HCT116 (cell line): Measurements from ENCODE around the gene LHX5. TPM values are rescaled to one million over a fixed set of nuclear protein-coding genes. Genes with fewer than 3 reads are reported as not detected.

ENCODE experiments used
- ATAC-seq: fragments of 200-7000 bp; cut with Tn5 transposase; 2 replicates; pipeline ENCODE4 v1.9.1; 2020; ENCODE audit warnings: mild to moderate bottlenecking, moderate library complexity
- BruUV-seq: library from RNA; stranded (reverse); fragments of 400-500 nt; replicated peaks from 2 replicates; lab custom pipeline; 2021; lab: Mats Ljungman, UMichigan
- CTCF ChIA-PET: fragments of 300-600 bp; sonication (Branson Sonifier 250); formaldehyde crosslinking; loops from one replicate; lab custom pipeline; 2021; ENCODE audit warnings: antibody characterized with exemption; lab: Charles Lee
- POLR2A ChIA-PET: fragments of 300-600, 350-600 bp; sonication (Branson Sonifier 250); formaldehyde crosslinking; loops from one replicate; lab custom pipeline; 2021; ENCODE audit warnings: antibody characterized with exemption; lab: Charles Lee
- RAD21 ChIA-PET, 2 experiments: fragments of 300-600 bp; sonication (Branson Sonifier 250); formaldehyde crosslinking; loops; one replicate each; lab custom pipeline; 2023; ENCODE audit warnings: low total read pairs in 2 of 2; ENCODE audit not compliant: uncharacterized antibody in 2 of 2, unreplicated experiment in 2 of 2, low non-redundant PET in 1 of 2; lab: Charles Lee
- DNase-seq: peaks from one replicate; pipeline ENCODE4 v3.0.0-alpha.2; 2010; ENCODE audit warnings: low read depth, low spot score
- H2AFZ ChIP-seq: fragments of 200-600 bp; shearing (Covaris generic), sonication (generic); 2 replicates; pipeline ENCODE4 v1.6.1; 2017; ENCODE audit warnings: low read depth, mixed run types, mixed read lengths, antibody characterized with exemption, low read length; ENCODE audit not compliant: poor library complexity, severe bottlenecking
- H3K27ac ChIP-seq: 2 replicates; pipeline ENCODE4 v1.5.1; 2012; ENCODE audit warnings: low read depth, low read length
- H3K27me3 ChIP-seq: fragments of 200-600 bp; sonication (generic); 2 replicates; pipeline ENCODE4 v1.6.1; 2016; ENCODE audit warnings: mixed run types, low read length, mixed read lengths; ENCODE audit not compliant: insufficient read depth
- H3K36me3 ChIP-seq, 2 experiments: fragments of 200-500 bp in 1 of 2; fragments of 200-600 bp in 1 of 2; sonication (Bioruptor generic) in 1 of 2; sonication (generic) in 1 of 2; 2 replicates each; pipeline versions ENCODE4 v1.5.1 to v1.6.1; 2014 to 2016; ENCODE audit warnings: low read length in 2 of 2, inconsistent platforms in 1 of 2, mixed read lengths in 1 of 2, mixed run types in 1 of 2; ENCODE audit not compliant: insufficient read depth in 2 of 2, control insufficient read depth in 1 of 2
- H3K4me1 ChIP-seq, 2 experiments: fragments of 200-600 bp in 1 of 2; sonication (generic) in 1 of 2; 2 replicates each; pipeline versions ENCODE4 v1.5.1 to v1.6.1; 2012 to 2017; ENCODE audit warnings: low read length in 2 of 2, inconsistent platforms in 1 of 2, mild to moderate bottlenecking in 1 of 2, mixed read lengths in 1 of 2, mixed run types in 1 of 2, moderate library complexity in 1 of 2; ENCODE audit not compliant: insufficient read depth in 2 of 2, control insufficient read depth in 1 of 2
- H3K4me2 ChIP-seq: fragments of 200-600 bp; sonication (generic); 2 replicates; pipeline ENCODE4 v1.6.1; 2017; ENCODE audit warnings: mixed run types, low read length, mixed read lengths
- H3K4me3 ChIP-seq, 2 experiments: fragments of 200-600 bp in 1 of 2; sonication (generic) in 1 of 2; replicated peaks in 1 of 2; 2 replicates each; pipeline ENCODE4 v1.5.1; 2011 to 2016; ENCODE audit warnings: low read length in 2 of 2, control low read depth in 1 of 2, low read depth in 1 of 2, mild to moderate bottlenecking in 1 of 2, mixed read lengths in 1 of 2, mixed run types in 1 of 2
- H3K79me2 ChIP-seq: fragments of 200-600 bp; sonication (generic); 2 replicates; pipeline ENCODE4 v1.6.1; 2017; ENCODE audit warnings: mild to moderate bottlenecking, mixed run types, low read length, moderate library complexity, mixed read lengths; ENCODE audit not compliant: insufficient read depth
- H3K9ac ChIP-seq: fragments of 200-600 bp; sonication (generic); 2 replicates; pipeline ENCODE4 v1.6.1; 2016; ENCODE audit warnings: low read length, mixed read lengths
- H3K9me2 ChIP-seq: fragments of 200-600 bp; sonication (generic), shearing (Covaris generic); 2 replicates; pipeline ENCODE4 v1.6.1; 2017; ENCODE audit warnings: mixed run types, mild to moderate bottlenecking, moderate library complexity; ENCODE audit not compliant: insufficient read depth
- H3K9me3 ChIP-seq, 2 experiments: fragments of 200-500 bp in 1 of 2; fragments of 200-600 bp in 1 of 2; sonication (Bioruptor generic) in 1 of 2; sonication (generic) in 1 of 2; 2 replicates each; pipeline ENCODE4 v1.6.1; 2014 to 2017; ENCODE audit warnings: low read length in 2 of 2, mixed read lengths in 2 of 2, inconsistent platforms in 1 of 2, low read depth in 1 of 2, mild to moderate bottlenecking in 1 of 2, mixed run types in 1 of 2, moderate library complexity in 1 of 2; ENCODE audit not compliant: control insufficient read depth in 1 of 2, insufficient read depth in 1 of 2
- H4K20me1 ChIP-seq: fragments of 200-600 bp; sonication (generic), shearing (Covaris generic); 2 replicates; pipeline ENCODE4 v1.6.1; 2017; ENCODE audit warnings: mixed run types, mild to moderate bottlenecking, moderate library complexity; ENCODE audit not compliant: insufficient read depth
- CBX3 ChIP-seq: IDR thresholded peaks from 2 replicates; pipeline ENCODE4 v1.6.1; 2012; ENCODE audit warnings: low read depth
- EGR1 ChIP-seq: IDR thresholded peaks from 2 replicates; pipeline ENCODE4 v1.6.1; 2012; ENCODE audit warnings: low read depth
- EZH2phosphoT487 ChIP-seq: fragments of 200-600 bp; IDR thresholded peaks from 2 replicates; pipeline ENCODE4 v1.6.1; 2018; ENCODE audit warnings: antibody characterized with exemption, borderline replicate concordance
- FOSL1 ChIP-seq: IDR thresholded peaks from 2 replicates; pipeline ENCODE4 v1.6.1; 2012; ENCODE audit warnings: low read depth
- JUND ChIP-seq: IDR thresholded peaks from 2 replicates; pipeline ENCODE4 v1.6.1; 2012
- POLR2AphosphoS5 ChIP-seq: IDR thresholded peaks from 2 replicates; pipeline ENCODE4 v1.6.1; 2011; ENCODE audit warnings: mild to moderate bottlenecking, low read depth, low read length, moderate library complexity
- RAD21 ChIP-seq: IDR thresholded peaks from 2 replicates; pipeline ENCODE4 v1.6.1; 2012; ENCODE audit warnings: low read depth, mild to moderate bottlenecking
- SIN3A ChIP-seq: IDR thresholded peaks from 2 replicates; pipeline ENCODE4 v1.6.1; 2012; ENCODE audit warnings: low read depth
- SP1 ChIP-seq: IDR thresholded peaks from 2 replicates; pipeline ENCODE4 v1.6.1; 2012; ENCODE audit warnings: low read depth
- SRF ChIP-seq: IDR thresholded peaks from 2 replicates; pipeline ENCODE4 v1.6.1; 2012; ENCODE audit warnings: low read depth
- YY1 ChIP-seq: IDR thresholded peaks from 2 replicates; pipeline ENCODE4 v1.6.1; 2011; ENCODE audit warnings: low read length, low read depth, moderate library complexity, mild to moderate bottlenecking; ENCODE audit not compliant: insufficient replicate concordance; ENCODE audit errors: extremely low read depth
- ZFX ChIP-seq: fragments of 450-650 bp; IDR thresholded peaks from 2 replicates; pipeline ENCODE4 v1.6.1; 2017
- ZNF274 ChIP-seq: fragments of 200-500 bp; sonication (Bioruptor generic); IDR thresholded peaks from 2 replicates; pipeline ENCODE4 v1.6.1; 2014; ENCODE audit warnings: mild to moderate bottlenecking, low read depth, low read length, inconsistent platforms
- intact Hi-C: fragments of 100-400 bp; cut with micrococcal nuclease; formaldehyde crosslinking; loops from 2 replicates; pipeline ENCODE4 v1.10.0; 2022
- total RNA-seq: library from RNA; stranded (reverse); gene quantifications from one replicate; pipeline ENCODE4 v1.2.1, GENCODE V29; 2021; ENCODE audit not compliant: unreplicated experiment
- TF ChIP-seq, protein P1 (sequence below), 3 experiments: fragments of 200-600 bp in 1 of 3; sonication (generic) in 1 of 3; IDR thresholded peaks in 2 of 3; conservative IDR thresholded peaks in 1 of 3; 2 replicates each; pipeline ENCODE4 v1.5.1; 2012 to 2017; ENCODE audit warnings: low read depth in 2 of 3, low read length in 2 of 3, antibody characterized with exemption in 1 of 3, borderline replicate concordance in 1 of 3, control low read depth in 1 of 3, mild to moderate bottlenecking in 1 of 3, mixed read lengths in 1 of 3, mixed run types in 1 of 3, moderate library complexity in 1 of 3; ENCODE audit not compliant: insufficient read depth in 1 of 3
- TF ChIP-seq, protein P2 (sequence below): IDR thresholded peaks from 2 replicates; pipeline ENCODE4 v1.6.1; 2012
- TF ChIP-seq, protein P3 (sequence below): IDR thresholded peaks from 2 replicates; pipeline ENCODE4 v1.6.1; 2012
- TF ChIP-seq, protein P4 (sequence below): IDR thresholded peaks from 2 replicates; pipeline ENCODE4 v1.6.1; 2011; ENCODE audit warnings: mild to moderate bottlenecking, low read length, moderate library complexity; ENCODE audit not compliant: insufficient replicate concordance; ENCODE audit errors: extremely low read depth

LHX5 gene
- total RNA-seq, 1 experiment from 2014 or later, result 2.4 TPM

DNA sequence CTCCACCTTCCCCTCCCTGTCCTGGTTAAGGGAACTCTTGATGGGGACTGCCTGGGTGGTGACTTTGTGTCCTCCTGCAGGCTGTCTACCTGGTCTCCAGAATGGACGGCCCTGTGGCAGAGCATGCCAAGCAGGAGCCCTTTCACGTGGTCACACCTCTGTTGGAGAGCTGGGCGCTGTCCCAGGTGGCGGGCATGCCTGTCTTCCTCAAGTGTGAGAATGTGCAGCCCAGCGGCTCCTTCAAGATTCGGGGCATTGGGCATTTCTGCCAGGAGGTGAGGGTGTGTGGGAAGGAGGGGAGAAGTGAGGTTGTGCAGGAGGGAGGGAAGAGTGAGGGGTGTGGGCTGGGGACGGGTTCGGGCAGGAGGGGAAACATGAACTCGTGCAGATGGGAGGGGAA lies 43.8 kb downstream of the LHX5 start:
- H3K9me3 ChIP-seq, result no peaks in the 10 kb centered on the region
- H2AFZ ChIP-seq, result no peak overlapping the region
- no peak for TF ChIP-seq SIN3A
- TF ChIP-seq SRF, result no peak
- TF ChIP-seq SP1, result no peak
- no peak for TF ChIP-seq POLR2AphosphoS5
- no peak for TF ChIP-seq RAD21
- no peak for TF ChIP-seq EGR1
- TF ChIP-seq, protein P1, sequence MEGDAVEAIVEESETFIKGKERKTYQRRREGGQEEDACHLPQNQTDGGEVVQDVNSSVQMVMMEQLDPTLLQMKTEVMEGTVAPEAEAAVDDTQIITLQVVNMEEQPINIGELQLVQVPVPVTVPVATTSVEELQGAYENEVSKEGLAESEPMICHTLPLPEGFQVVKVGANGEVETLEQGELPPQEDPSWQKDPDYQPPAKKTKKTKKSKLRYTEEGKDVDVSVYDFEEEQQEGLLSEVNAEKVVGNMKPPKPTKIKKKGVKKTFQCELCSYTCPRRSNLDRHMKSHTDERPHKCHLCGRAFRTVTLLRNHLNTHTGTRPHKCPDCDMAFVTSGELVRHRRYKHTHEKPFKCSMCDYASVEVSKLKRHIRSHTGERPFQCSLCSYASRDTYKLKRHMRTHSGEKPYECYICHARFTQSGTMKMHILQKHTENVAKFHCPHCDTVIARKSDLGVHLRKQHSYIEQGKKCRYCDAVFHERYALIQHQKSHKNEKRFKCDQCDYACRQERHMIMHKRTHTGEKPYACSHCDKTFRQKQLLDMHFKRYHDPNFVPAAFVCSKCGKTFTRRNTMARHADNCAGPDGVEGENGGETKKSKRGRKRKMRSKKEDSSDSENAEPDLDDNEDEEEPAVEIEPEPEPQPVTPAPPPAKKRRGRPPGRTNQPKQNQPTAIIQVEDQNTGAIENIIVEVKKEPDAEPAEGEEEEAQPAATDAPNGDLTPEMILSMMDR (IDR thresholded peaks at IDR 0.05 in 2 of 3, conservative IDR thresholded peaks at IDR 0.05 in 1 of 3; ENCODE audit: borderline replicate concordance in 1 of 3, insufficient read depth in 1 of 3, low read depth in 2 of 3, low read length in 2 of 3), result no peak
- TF ChIP-seq, protein P2, sequence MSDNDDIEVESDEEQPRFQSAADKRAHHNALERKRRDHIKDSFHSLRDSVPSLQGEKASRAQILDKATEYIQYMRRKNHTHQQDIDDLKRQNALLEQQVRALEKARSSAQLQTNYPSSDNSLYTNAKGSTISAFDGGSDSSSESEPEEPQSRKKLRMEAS, result no peak
- TF ChIP-seq, protein P3, sequence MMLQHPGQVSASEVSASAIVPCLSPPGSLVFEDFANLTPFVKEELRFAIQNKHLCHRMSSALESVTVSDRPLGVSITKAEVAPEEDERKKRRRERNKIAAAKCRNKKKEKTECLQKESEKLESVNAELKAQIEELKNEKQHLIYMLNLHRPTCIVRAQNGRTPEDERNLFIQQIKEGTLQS, result no peak
- no peak for TF ChIP-seq EZH2phosphoT487
- TF ChIP-seq JUND, result no peak
- TF ChIP-seq, protein P4, sequence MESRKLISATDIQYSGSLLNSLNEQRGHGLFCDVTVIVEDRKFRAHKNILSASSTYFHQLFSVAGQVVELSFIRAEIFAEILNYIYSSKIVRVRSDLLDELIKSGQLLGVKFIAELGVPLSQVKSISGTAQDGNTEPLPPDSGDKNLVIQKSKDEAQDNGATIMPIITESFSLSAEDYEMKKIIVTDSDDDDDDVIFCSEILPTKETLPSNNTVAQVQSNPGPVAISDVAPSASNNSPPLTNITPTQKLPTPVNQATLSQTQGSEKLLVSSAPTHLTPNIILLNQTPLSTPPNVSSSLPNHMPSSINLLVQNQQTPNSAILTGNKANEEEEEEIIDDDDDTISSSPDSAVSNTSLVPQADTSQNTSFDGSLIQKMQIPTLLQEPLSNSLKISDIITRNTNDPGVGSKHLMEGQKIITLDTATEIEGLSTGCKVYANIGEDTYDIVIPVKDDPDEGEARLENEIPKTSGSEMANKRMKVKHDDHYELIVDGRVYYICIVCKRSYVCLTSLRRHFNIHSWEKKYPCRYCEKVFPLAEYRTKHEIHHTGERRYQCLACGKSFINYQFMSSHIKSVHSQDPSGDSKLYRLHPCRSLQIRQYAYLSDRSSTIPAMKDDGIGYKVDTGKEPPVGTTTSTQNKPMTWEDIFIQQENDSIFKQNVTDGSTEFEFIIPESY, result no peak
- no peak for TF ChIP-seq FOSL1
- no peak for TF ChIP-seq CBX3
- no peak for TF ChIP-seq ZFX
- no peak for TF ChIP-seq YY1
- TF ChIP-seq ZNF274, result no peak
- H3K9me2 ChIP-seq, result no peaks in the 10 kb centered on the region
- H3K27me3 ChIP-seq, result no peaks in the 10 kb centered on the region
- peaks cover 5% of the 10 kb centered on the region; the same call in 1 of the 2 replicates for H3K79me2 ChIP-seq
- H3K36me3 ChIP-seq, result no peaks in the 10 kb centered on the region
- H3K9ac ChIP-seq, result no peak overlapping the region
- H4K20me1 ChIP-seq, result no peaks in the 10 kb centered on the region
- no peak overlapping the region for H3K27ac ChIP-seq
- no peak overlapping the region for H3K4me2 ChIP-seq
- ATAC-seq (no peak), DNase-seq (no peak)
- ChIA-PET POLR2A (no interaction called here), CTCF (no interaction called here), RAD21 (no interaction called here)
- BruUV-seq, result no TSS peak
- H3K4me3 ChIP-seq, result no peak overlapping the region
- peaks cover 3 to 9% of the 10 kb centered on the region in 2 experiments; a peak in 3 of 4 replicates for H3K4me1 ChIP-seq
- intact Hi-C loops, result no loop called here
